Transverse colon (tissue), 4 donors: ENCODE results near the gene APCDD1L.

Experiments
- CTCF ChIP-seq, 5 experiments: fragments of 200-600 bp in 3 of 5; fragments of 450-650 bp in 2 of 5; sonication (generic) in 3 of 5; IDR thresholded peaks; 1 replicate in 2 of 5; 2 replicates in 3 of 5; pipeline ENCODE4 v1.5.1; 2016 to 2017; ENCODE audit warnings: antibody characterized with exemption in 5 of 5, inconsistent platforms in 3 of 5, mild to moderate bottlenecking in 2 of 5, moderate library complexity in 1 of 5
- EP300 ChIP-seq: sonication (generic); formaldehyde crosslinking; IDR thresholded peaks from one replicate; pipeline ENCODE4 v1.6.1; 2017; ENCODE audit warnings: antibody characterized with exemption, low read depth
- POLR2A ChIP-seq: fragments of 450-650 bp; IDR thresholded peaks from one replicate; pipeline ENCODE4 v1.6.1; 2016; ENCODE audit warnings: antibody characterized with exemption, mild to moderate bottlenecking, moderate library complexity
- POLR2AphosphoS5 ChIP-seq, 3 donors: sonication (generic); formaldehyde crosslinking; IDR thresholded peaks; one replicate each; pipeline ENCODE4 v1.6.1; 2016; ENCODE audit warnings: antibody characterized with exemption in 3 of 3

GRCh38 chr20:58538752-58539151, 23.6 kb upstream of the APCDD1L start:
- TF ChIP-seq CTCF (IDR thresholded peaks at IDR 0.05) (no peak), POLR2A (no peak), POLR2AphosphoS5 (IDR thresholded peaks at IDR 0.05) (no peak), EP300 (no peak)
